Uterus (tissue), 4 donors: Measurements from ENCODE around the gene RCOR2. TPM values are rescaled to one million over a fixed set of nuclear protein-coding genes. Genes with fewer than 3 reads are reported as not detected.

Source experiments
- DNase-seq, 2 donors: peaks; one replicate each; pipeline ENCODE4 v3.0.0-alpha.2; 2019 to 2020
- H3K27ac ChIP-seq, 2 donors: fragments of 200-600 bp; sonication (generic); 1 replicate in 1 of 2; 2 replicates in 1 of 2; pipeline ENCODE4 v1.5.1; 2016 to 2018
- H3K27me3 ChIP-seq, 2 donors: fragments of 200-600 bp; sonication (generic); one replicate each; pipeline ENCODE4 v1.5.1; 2018 to 2019; ENCODE audit warnings: control low read depth in 1 of 2
- H3K36me3 ChIP-seq, 2 donors: fragments of 200-600 bp; sonication (generic); one replicate each; pipeline ENCODE4 v1.5.1; 2019; ENCODE audit warnings: control low read depth in 1 of 2
- H3K4me1 ChIP-seq, 2 donors: fragments of 200-600 bp; sonication (generic); one replicate each; pipeline ENCODE4 v1.5.1; 2018 to 2019; ENCODE audit warnings: control low read depth in 1 of 2
- H3K4me3 ChIP-seq, 2 donors: fragments of 200-600 bp; sonication (generic); 1 replicate in 1 of 2; 2 replicates in 1 of 2; pipeline ENCODE4 v1.5.1; 2018 to 2019; ENCODE audit warnings: mild to moderate bottlenecking in 1 of 2
- H3K9me3 ChIP-seq, 2 donors: fragments of 200-600 bp; sonication (generic); one replicate each; pipeline ENCODE4 v1.5.1; 2019; ENCODE audit warnings: control low read depth in 1 of 2
- CTCF ChIP-seq, 4 experiments: fragments of 200-600 bp in 2 of 4; fragments of 450-650 bp in 2 of 4; sonication (generic) in 2 of 4; IDR thresholded peaks; one replicate each; pipeline ENCODE4 v1.5.1; 2016 to 2019; ENCODE audit warnings: antibody characterized with exemption in 4 of 4, mild to moderate bottlenecking in 2 of 4, moderate library complexity in 1 of 4
- POLR2A ChIP-seq, 2 donors: fragments of 450-650 bp; IDR thresholded peaks; one replicate each; pipeline ENCODE4 v1.6.1; 2016; ENCODE audit warnings: antibody characterized with exemption in 2 of 2, mild to moderate bottlenecking in 1 of 2, moderate library complexity in 1 of 2
- intact Hi-C: fragments of 100-400 bp; cut with DNase I; formaldehyde crosslinking; loops from one replicate; pipeline ENCODE4 v1.15.1; 2023; ENCODE audit warnings: low total_unique reads
- total RNA-seq, 4 donors: library from RNA; depleted of rRNA in 3 of 4; stranded (reverse); fragments of >200 nt in 3 of 4; gene quantifications; one replicate each; pipeline versions ENCODE4 v1.1.0 to v1.2.4, GENCODE V29; 2014 to 2023
- donor health status: DM: yes; HTN: yes; CAD: no.

Gene RCOR2
- total RNA-seq, 4 donors from 2014 or later: 5.8 to 11.8 TPM; not detected in 2

DNA sequence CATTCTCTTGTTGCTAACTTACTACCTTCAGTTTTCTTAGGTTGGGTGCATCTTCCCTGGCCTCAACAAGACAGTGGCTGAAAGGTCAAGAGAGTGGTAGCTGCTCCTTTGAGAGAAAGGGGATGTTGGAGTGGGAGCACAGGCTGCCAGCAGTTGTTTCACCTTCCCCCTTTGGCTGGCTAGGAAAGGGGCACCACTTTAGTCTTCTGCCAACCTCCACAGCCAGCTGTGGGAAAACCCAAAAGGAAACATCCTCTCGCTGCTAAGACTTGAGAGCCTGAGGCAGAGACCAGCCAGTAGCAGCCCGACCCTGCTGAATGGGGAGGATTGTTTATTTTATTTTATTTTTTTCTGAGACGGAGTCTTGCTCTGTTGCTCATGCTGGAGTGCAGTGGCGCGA lies 43.7 kb downstream of the RCOR2 start:
- Histone ChIP-seq H3K9me3 (no peaks in the 10 kb centered on the region), H3K27me3 (no peaks in the 10 kb centered on the region), H3K27ac (peak overlapping the region in 1 of 2 donors; percentile 46), H3K36me3 (no peaks in the 10 kb centered on the region), H3K4me1 (peaks cover 18 to 30% of the 10 kb centered on the region in 2 donors), H3K4me3 (no peak overlapping the region)
- no peak for TF ChIP-seq POLR2A (IDR thresholded peaks at IDR 0.05)
- no peak for TF ChIP-seq CTCF (IDR thresholded peaks at IDR 0.05)
- no peak for DNase-seq
- intact Hi-C loops: no loop called here

DNA sequence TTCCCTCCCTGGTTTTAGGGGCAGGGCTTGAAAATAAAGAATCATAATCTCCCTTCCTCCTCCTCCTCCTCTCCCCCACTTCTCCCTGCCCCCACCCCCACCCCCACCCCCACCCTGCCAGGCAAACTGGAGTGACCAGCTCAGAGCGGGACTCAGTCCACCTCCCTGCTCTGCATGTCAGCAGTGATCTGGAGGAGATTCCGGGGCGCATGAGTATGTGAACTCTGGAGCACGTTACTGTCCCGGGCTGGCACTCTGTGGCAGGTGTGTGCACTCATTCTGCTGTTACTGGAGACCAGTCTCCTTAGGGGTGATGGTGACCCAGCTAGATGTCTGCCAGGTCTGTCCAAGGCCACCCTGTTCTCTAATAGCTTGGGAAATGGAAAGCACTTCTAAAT lies 44.2 kb downstream of the RCOR2 start:
- Histone ChIP-seq H3K4me3 (no peak overlapping the region), H3K4me1 (peaks cover 18 to 32% of the 10 kb centered on the region in 2 donors), H3K9me3 (no peaks in the 10 kb centered on the region), H3K27me3 (no peaks in the 10 kb centered on the region), H3K36me3 (no peaks in the 10 kb centered on the region), H3K27ac (peak overlapping the region; percentile 46 to 59)
- TF ChIP-seq CTCF (IDR thresholded peaks at IDR 0.05) (no peak), POLR2A (IDR thresholded peaks at IDR 0.05) (no peak)
- DNase-seq: no peak
- intact Hi-C loops: no loop called here

DNA sequence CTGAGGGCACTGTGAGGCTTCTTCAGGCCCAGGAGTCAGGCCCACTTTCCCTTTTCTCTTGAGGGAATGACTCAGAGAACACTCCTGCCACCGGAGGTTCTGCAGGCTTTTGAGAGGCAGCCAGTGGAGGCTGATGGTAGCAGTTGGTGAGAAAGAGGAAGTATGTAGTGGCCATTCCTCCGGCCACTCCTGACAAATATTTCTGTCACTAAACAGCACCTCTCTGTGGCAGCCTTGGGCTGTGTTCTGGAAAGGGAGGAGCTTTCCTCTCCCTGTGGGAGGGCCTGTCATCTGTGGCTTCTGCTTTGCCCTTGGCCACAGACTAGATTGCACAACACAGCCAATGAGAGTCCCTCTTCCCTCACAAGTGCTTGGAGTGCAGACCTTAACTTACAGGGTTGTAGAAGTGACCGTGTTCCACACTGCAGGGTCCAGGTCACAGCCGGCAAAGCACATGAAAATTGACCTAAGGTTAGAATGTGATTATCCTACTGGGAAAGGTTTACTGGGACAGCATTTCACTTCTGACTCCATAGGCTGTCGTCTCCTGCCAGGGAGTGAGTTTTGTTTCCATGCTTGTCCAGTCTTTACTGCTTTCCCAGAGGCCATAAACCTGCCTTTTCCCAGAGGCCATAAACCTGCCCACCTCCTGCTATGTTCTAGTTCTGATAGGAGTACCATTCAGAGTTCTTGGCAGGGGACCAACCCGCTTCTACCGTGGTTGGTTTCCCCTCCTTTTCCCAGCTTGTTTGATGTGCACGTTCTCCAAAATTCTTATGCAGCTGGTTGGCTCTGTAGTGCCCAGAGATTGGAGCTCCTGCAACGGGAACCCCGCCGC lies 44.8 kb downstream of the RCOR2 start:
- peak; percentile 68 to 78 for DNase-seq
- H3K4me3 ChIP-seq: no peak overlapping the region
- H3K9me3 ChIP-seq: no peaks in the 10 kb centered on the region
- H3K27ac ChIP-seq: peak overlapping the region; percentile 46 to 59
- TF ChIP-seq CTCF (IDR thresholded peaks at IDR 0.05) (peak; percentile 13 to 54 (median 38)), POLR2A (IDR thresholded peaks at IDR 0.05) (no peak)
- no peaks in the 10 kb centered on the region for H3K36me3 ChIP-seq
- intact Hi-C loops: no loop called here
- no peaks in the 10 kb centered on the region for H3K27me3 ChIP-seq
- H3K4me1 ChIP-seq: peaks cover 18 to 32% of the 10 kb centered on the region in 2 donors

DNA sequence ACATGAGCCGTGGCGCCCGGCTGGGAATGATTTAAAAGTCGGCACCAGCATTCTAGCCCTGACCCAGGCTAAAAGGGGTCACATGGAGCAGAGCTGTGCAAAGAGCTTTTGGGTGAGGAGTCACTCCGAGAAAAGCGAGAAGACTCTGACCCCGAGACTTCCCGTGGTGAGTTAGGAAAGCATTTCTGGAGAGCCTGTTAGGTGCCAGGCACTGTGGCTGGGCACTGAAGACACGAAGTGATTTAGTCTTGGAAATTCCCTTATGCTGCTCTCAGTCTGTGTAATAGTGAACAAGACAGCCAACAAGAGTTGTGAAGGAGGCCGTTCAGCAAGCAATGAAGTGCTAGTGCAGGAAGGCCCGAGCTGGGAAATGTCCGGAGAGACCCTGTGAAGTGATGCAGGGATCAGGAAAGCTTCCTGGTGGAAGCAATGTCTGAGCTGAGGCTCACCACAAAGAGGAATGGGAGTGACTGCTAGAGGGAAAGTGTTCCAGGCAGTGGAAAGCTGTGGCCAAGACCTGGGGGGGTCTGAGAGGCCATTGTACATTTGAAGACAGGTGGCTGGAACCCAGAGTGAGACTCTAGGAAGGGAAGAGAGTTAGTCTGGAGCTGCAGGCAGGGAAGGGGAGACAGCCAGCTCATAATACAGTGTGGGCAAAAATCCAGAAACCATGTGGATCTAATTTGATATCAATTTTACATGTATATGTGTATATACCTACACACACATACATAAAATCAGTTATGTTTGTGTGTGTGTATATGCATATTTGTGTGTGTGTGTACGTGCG lies 46.4 kb downstream of the RCOR2 start:
- H3K27me3 ChIP-seq: no peaks in the 10 kb centered on the region
- intact Hi-C loops: no loop called here
- no peaks in the 10 kb centered on the region for H3K9me3 ChIP-seq
- TF ChIP-seq POLR2A (IDR thresholded peaks at IDR 0.05): no peak
- no peak for TF ChIP-seq CTCF (IDR thresholded peaks at IDR 0.05)
- no peaks in the 10 kb centered on the region for H3K36me3 ChIP-seq
- H3K27ac ChIP-seq: peak overlapping the region; percentile 26 to 38
- H3K4me3 ChIP-seq: no peak overlapping the region
- no peak for DNase-seq
- peaks cover 18 to 32% of the 10 kb centered on the region in 2 donors for H3K4me1 ChIP-seq

- H3K4me1 ChIP-seq: peaks cover 18 to 32% of the 10 kb centered on the region in 2 donors
- no peaks in the 10 kb centered on the region for H3K9me3 ChIP-seq
- no peaks in the 10 kb centered on the region for H3K27me3 ChIP-seq
- no peaks in the 10 kb centered on the region for H3K36me3 ChIP-seq
- no peak for DNase-seq
- H3K4me3 ChIP-seq: no peak overlapping the region
- peak overlapping the region; percentile 26 to 38 for H3K27ac ChIP-seq
- TF ChIP-seq CTCF (IDR thresholded peaks at IDR 0.05): no peak
- TF ChIP-seq POLR2A (IDR thresholded peaks at IDR 0.05): no peak
- intact Hi-C loops: no loop called here
Measured at GRCh38 chr11:63869683-63870082, 47.3 kb downstream of the RCOR2 start.
